Ishikawa (cell line): ENCODE results near the gene GPR89A.
A peak's percentile ranks its signal among the peaks of the same experiment; 100 is the strongest.

Experiments used
- CEBPB ChIP-seq: IDR thresholded peaks from 2 replicates; pipeline ENCODE4 v1.6.1; 2012
- CREB1 ChIP-seq: IDR thresholded peaks from 2 replicates; pipeline ENCODE4 v1.6.1; 2012; ENCODE audit warnings: low read depth
- EGR1 ChIP-seq: IDR thresholded peaks from 2 replicates; pipeline ENCODE4 v1.6.1; 2012
- EP300 ChIP-seq: IDR thresholded peaks from 2 replicates; pipeline ENCODE4 v1.6.1; 2012; ENCODE audit warnings: borderline replicate concordance
- FOXM1 ChIP-seq: IDR thresholded peaks from 2 replicates; pipeline ENCODE4 v1.6.1; 2012; ENCODE audit warnings: low read depth, borderline replicate concordance
- NFIC ChIP-seq: IDR thresholded peaks from 2 replicates; pipeline ENCODE4 v1.6.1; 2012
- RAD21 ChIP-seq: IDR thresholded peaks from 2 replicates; pipeline ENCODE4 v1.6.1; 2012; ENCODE audit warnings: low read depth
- TAF1 ChIP-seq: IDR thresholded peaks from 2 replicates; pipeline ENCODE4 v1.6.1; 2012; ENCODE audit warnings: low read depth, mild to moderate bottlenecking
- TCF12 ChIP-seq: IDR thresholded peaks from 2 replicates; pipeline ENCODE4 v1.6.1; 2012; ENCODE audit warnings: low read depth
- TEAD4 ChIP-seq: IDR thresholded peaks from 2 replicates; pipeline ENCODE4 v1.6.1; 2012
- YY1 ChIP-seq: IDR thresholded peaks from 2 replicates; pipeline ENCODE4 v1.6.1; 2012; ENCODE audit warnings: low read depth
- ZBTB7A ChIP-seq: IDR thresholded peaks from 2 replicates; pipeline ENCODE4 v1.6.1; 2012; ENCODE audit warnings: low read depth
- TF ChIP-seq, protein P1 (sequence below): IDR thresholded peaks from 2 replicates; pipeline ENCODE4 v1.6.1; 2012; ENCODE audit warnings: low read depth, mild to moderate bottlenecking
- TF ChIP-seq, protein P2 (sequence below): IDR thresholded peaks from 2 replicates; pipeline ENCODE4 v1.6.1; 2012
- TF ChIP-seq, protein P3 (sequence below): IDR thresholded peaks from 2 replicates; pipeline ENCODE4 v1.6.1; 2012

GPR89A gene

DNA sequence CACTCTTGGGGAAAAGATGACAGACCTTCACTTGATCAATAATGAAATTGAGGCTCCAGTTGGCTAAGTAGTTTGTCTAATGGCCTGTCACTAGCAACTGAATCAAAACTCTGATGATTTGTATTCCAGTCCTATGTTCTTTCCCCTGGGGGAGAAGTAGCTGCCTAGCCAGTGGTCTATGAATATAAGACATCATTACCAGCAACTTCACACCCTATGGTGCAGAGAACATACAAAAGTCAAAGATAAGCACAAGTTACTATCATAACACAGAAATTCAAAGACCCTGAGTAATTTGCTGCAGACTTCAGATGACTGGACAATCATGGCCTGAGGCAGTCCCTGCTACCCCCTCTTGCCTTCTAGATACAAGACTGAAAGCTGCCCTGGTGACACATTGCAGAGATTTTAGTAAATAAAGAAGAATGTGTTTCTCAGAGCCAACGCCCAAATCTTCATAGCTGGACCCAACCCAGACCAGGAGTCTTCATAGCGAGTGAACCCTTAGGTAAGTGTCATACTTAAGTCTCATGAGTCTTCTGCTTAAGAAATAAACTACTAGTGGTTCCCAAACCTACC lies 98.4 kb downstream of the GPR89A start:
- TF ChIP-seq, protein P1, sequence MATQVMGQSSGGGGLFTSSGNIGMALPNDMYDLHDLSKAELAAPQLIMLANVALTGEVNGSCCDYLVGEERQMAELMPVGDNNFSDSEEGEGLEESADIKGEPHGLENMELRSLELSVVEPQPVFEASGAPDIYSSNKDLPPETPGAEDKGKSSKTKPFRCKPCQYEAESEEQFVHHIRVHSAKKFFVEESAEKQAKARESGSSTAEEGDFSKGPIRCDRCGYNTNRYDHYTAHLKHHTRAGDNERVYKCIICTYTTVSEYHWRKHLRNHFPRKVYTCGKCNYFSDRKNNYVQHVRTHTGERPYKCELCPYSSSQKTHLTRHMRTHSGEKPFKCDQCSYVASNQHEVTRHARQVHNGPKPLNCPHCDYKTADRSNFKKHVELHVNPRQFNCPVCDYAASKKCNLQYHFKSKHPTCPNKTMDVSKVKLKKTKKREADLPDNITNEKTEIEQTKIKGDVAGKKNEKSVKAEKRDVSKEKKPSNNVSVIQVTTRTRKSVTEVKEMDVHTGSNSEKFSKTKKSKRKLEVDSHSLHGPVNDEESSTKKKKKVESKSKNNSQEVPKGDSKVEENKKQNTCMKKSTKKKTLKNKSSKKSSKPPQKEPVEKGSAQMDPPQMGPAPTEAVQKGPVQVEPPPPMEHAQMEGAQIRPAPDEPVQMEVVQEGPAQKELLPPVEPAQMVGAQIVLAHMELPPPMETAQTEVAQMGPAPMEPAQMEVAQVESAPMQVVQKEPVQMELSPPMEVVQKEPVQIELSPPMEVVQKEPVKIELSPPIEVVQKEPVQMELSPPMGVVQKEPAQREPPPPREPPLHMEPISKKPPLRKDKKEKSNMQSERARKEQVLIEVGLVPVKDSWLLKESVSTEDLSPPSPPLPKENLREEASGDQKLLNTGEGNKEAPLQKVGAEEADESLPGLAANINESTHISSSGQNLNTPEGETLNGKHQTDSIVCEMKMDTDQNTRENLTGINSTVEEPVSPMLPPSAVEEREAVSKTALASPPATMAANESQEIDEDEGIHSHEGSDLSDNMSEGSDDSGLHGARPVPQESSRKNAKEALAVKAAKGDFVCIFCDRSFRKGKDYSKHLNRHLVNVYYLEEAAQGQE: no peak
- TF ChIP-seq, protein P2, sequence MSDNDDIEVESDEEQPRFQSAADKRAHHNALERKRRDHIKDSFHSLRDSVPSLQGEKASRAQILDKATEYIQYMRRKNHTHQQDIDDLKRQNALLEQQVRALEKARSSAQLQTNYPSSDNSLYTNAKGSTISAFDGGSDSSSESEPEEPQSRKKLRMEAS: no peak
- TF ChIP-seq ZBTB7A (no peak), RAD21 (no peak), EGR1 (no peak)

DNA sequence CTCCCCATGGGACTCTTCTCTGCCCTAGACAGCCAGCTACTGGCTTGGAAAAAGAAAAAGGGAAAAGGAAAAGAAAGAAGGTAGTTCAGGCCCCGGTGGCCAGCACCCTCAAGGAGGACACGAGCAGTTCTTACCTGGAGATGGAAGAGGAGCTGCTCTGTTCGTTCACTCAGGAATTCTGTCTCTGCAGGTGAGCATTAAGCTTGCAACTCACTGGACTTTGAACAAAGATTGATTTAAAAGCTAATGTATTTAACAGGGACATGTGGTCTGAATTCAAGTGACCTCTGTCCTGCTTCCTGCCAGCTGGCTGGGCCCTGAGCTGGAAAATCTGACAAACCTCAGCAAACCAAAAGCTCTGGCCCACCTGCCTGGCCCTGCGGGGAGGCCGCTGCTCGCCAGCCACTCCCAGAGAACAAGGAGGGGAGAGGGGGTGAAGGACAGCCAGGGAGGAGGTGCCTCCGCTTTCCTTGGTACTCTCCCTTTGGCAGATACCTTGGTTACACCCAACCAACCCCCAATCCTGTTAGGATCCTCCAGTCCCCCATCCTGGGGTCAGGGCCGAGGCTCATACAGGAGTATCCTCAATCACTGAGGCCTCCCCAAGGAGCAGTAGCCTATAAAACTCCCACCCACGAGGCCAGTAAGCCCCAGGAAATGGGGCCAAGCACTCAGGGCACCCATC lies 99.5 kb downstream of the GPR89A start, which contains the start of gene PDZK1:
PDZK1 (minus strand) TSS at position 186 of the 685 bp plus-strand sequence. CDS start 19,347 bp downstream, outside the sequence.
- TF ChIP-seq TCF12: peak; percentile 85
- TF ChIP-seq, protein P2: 0 out of 2 replicates have a peak, but pooled peaks have one; percentile 13
- no peak for TF ChIP-seq EGR1
- no peak for TF ChIP-seq TAF1
- TF ChIP-seq, protein P3, sequence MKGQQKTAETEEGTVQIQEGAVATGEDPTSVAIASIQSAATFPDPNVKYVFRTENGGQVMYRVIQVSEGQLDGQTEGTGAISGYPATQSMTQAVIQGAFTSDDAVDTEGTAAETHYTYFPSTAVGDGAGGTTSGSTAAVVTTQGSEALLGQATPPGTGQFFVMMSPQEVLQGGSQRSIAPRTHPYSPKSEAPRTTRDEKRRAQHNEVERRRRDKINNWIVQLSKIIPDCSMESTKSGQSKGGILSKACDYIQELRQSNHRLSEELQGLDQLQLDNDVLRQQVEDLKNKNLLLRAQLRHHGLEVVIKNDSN: no peak
- peak; percentile 69; the same call in 1 of the 2 replicates for TF ChIP-seq EP300
- TF ChIP-seq NFIC: peak; percentile 79
- peak; percentile 43; the same call in 1 of the 2 replicates for TF ChIP-seq TEAD4
- TF ChIP-seq, protein P1: no peak

DNA sequence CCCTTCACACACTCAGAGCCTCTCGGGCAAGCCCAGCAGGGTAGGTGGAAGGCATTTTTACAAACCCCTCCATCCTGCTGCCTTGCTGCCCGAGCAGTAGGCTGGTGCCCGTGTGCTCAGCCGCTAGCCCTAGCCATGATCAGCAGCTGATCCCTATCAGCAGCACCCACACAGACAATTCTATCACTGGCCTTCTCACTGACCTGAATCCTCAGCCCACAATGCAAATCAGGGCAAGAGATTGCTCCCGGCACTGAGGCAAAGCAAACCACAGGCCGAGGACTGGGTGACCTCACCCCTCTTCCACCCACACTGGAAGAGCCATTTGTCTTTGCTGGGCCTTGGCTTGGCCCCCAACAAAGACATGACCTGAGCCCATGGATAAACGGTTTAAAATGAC lies 100.3 kb downstream of the GPR89A start:
- TF ChIP-seq RAD21 (no peak), TEAD4 (no peak), YY1 (no peak), FOXM1 (no peak), NFIC (no peak), CREB1 (no peak), ZBTB7A (no peak), TCF12 (no peak), CEBPB (no peak), EGR1 (no peak), EP300 (no peak), TAF1 (no peak)
- TF ChIP-seq, protein P3: no peak
- TF ChIP-seq, protein P1: no peak
- TF ChIP-seq, protein P2: no peak

DNA sequence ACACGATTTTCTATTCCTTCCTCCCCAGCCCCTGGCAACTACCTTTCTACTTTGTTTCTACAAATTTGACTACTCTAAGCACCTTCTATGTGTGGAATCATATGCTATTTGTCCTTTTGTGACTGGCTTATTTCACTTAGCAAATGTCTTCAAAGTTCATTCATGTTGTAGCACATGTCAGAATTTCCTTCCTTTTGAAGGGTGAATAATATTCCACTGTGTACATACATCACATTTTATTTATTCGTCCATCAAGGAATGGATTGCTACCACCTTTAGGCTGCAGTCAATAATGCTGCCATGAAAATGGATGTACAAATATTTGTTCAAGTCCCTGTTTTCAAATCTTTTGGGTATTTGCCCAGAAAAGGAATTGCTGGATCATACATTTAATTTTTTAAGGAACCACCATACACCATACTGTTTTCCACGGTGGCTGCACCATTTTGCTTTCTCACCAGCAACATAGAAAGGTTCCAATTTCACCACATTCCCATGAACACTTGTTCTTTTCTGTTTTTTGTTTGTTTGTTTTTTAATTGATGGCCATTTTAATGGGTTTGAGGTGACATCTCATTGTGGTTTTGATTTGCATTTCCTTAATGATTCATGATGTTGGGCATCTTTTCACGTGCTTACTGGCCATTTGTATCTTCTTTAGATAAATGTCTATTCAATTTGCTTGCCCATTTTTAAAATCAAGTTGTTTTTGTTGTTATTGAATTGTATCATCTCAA lies 102.7 kb downstream of the GPR89A start:
- TF ChIP-seq TCF12 (no peak), CREB1 (no peak), YY1 (no peak), RAD21 (no peak)
- TF ChIP-seq, protein P3: no peak
